Lower lobe of right lung (tissue), 2 donors: ENCODE data around the gene PTPRK. TPM values are rescaled to one million over a fixed set of nuclear protein-coding genes. Genes with fewer than 3 reads are reported as not detected.
A peak's percentile ranks its signal among the peaks of the same experiment; 100 is the strongest.

Experiments used
- ATAC-seq, 2 donors: fragments of 200-7000 bp; cut with Tn5 transposase; one replicate each; pipeline ENCODE4 v1.9.1; 2020 to 2022; ENCODE audit warnings: mild to moderate bottlenecking in 2 of 2, moderate library complexity in 2 of 2
- DNase-seq: peaks from one replicate; pipeline ENCODE4 v3.0.0-alpha.2; 2020
- H3K27ac ChIP-seq: fragments of 200-600 bp; one replicate; pipeline ENCODE4 v1.8.0; 2022
- H3K27me3 ChIP-seq: fragments of 200-600 bp; one replicate; pipeline ENCODE4 v1.8.0; 2022; ENCODE audit warnings: low read depth
- H3K36me3 ChIP-seq: fragments of 200-600 bp; one replicate; pipeline ENCODE4 v1.8.0; 2022; ENCODE audit warnings: mild to moderate bottlenecking
- H3K4me1 ChIP-seq: fragments of 200-600 bp; one replicate; pipeline ENCODE4 v1.8.0; 2022
- H3K4me3 ChIP-seq: fragments of 200-600 bp; one replicate; pipeline ENCODE4 v1.8.0; 2022; ENCODE audit warnings: mild to moderate bottlenecking
- H3K9me3 ChIP-seq: fragments of 200-600 bp; one replicate; pipeline ENCODE4 v1.8.0; 2022
- intact Hi-C: fragments of 100-400 bp; cut with DNase I; formaldehyde crosslinking; loops from one replicate; pipeline ENCODE4 v1.11.0; 2022
- total RNA-seq: library from RNA; stranded (reverse); fragmentation: NEBNext Ultra II Directional; extraction: Animal tissue kit (Norgen Biotek cat#: 25700); gene quantifications from one replicate; pipeline ENCODE4 v1.2.1, GENCODE V29; 2021
- TF ChIP-seq, protein P1 (sequence below): fragments of 200-600 bp; IDR thresholded peaks from one replicate; pipeline ENCODE4 v1.8.0; 2022; ENCODE audit warnings: antibody characterized with exemption, mild to moderate bottlenecking
- donor health status: DM: no; HTN: yes; CAD: no; lungs with severe emphysema.

The PTPRK gene
- total RNA-seq, 1 donor from 2014 or later = 62.7 TPM

DNA sequence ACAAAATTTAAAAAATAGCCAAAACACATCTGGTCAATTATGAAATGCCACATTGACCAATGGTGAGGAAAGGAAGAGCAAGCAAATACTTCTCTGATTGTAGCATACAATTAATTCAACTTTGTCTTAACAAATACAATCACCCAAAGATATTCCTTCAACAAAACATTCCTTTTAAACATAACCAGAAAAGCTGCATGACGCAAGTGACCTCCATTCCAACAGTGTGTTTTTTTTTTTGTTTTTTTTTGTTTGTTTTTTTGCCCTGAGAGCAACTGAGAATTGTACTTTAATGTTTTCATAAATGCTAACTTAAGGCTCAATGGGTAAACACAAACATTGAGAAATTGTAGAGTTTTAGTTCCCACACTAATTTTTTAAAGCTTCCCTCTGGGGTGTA is 184.4 kb downstream of the PTPRK start:
- H3K27me3 ChIP-seq = no peaks in the 10 kb centered on the region
- DNase-seq (no peak), ATAC-seq (no peak)
- TF ChIP-seq, protein P1, sequence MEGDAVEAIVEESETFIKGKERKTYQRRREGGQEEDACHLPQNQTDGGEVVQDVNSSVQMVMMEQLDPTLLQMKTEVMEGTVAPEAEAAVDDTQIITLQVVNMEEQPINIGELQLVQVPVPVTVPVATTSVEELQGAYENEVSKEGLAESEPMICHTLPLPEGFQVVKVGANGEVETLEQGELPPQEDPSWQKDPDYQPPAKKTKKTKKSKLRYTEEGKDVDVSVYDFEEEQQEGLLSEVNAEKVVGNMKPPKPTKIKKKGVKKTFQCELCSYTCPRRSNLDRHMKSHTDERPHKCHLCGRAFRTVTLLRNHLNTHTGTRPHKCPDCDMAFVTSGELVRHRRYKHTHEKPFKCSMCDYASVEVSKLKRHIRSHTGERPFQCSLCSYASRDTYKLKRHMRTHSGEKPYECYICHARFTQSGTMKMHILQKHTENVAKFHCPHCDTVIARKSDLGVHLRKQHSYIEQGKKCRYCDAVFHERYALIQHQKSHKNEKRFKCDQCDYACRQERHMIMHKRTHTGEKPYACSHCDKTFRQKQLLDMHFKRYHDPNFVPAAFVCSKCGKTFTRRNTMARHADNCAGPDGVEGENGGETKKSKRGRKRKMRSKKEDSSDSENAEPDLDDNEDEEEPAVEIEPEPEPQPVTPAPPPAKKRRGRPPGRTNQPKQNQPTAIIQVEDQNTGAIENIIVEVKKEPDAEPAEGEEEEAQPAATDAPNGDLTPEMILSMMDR = no peak
- no peaks in the 10 kb centered on the region for H3K36me3 ChIP-seq
- H3K4me3 ChIP-seq = no peak overlapping the region
- H3K27ac ChIP-seq = no peak overlapping the region
- H3K4me1 ChIP-seq = peaks cover 26% of the 10 kb centered on the region
- no peaks in the 10 kb centered on the region for H3K9me3 ChIP-seq
- intact Hi-C loops = no loop called here

DNA sequence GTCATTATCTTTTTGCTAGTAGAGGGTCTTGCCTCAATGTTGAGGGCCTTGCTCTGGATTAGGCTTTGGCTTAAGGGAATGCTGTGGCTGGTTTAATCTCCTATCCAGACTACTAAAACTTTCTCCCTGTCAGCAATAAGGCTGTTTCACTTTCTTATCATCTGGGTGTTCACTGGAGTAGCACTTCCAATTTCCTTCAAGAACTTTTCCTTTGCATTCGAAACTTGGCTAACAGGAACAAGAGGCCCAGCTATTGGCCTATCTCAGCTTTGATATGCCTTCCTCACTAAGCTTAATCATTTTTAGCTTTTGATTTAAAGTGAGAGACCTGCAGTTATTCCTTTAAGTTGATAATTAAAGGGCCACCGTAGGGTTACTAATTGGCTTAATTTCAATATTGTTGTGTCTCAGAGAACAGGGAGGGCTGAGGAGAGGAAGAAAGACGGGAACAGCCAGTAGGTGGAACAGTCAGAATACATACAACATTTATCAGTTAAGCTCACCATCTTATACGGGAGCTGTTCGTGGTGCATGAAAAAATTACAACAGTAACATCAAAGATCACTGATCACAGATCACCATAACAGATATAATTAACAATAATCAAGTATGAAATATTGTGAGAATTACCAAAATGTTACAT is 186.7 kb downstream of the PTPRK start:
- Histone ChIP-seq H3K27me3 (no peaks in the 10 kb centered on the region), H3K36me3 (no peaks in the 10 kb centered on the region), H3K9me3 (no peaks in the 10 kb centered on the region), H3K4me3 (no peak overlapping the region), H3K4me1 (peaks cover 12% of the 10 kb centered on the region), H3K27ac (no peak overlapping the region)
- DNase-seq = no peak
- peak in 1 of 2 donors; percentile 76 for ATAC-seq
- TF ChIP-seq, protein P1 = no peak
- intact Hi-C loops = no loop called here

DNA sequence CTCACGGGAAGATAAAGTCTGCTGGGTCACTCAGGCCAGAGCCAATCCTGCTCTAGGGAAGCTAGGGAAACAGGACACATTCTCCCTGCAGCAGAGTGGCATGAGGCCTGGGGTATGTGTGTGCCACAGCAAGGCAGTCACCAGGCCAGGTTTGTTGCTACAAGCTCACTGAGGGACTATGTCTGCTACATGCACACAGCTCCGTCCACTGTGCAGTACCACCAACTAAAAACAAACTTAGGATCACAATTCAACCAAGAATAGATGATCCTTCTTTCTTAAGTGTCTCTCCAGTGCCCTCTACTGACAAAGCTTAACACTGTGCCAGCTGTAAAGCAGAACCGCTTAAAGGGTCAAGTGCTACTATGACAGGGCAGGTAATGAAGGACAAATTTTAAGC is 192.5 kb downstream of the PTPRK start:
- ATAC-seq = peak; percentile 51 to 59
- TF ChIP-seq, protein P1 = peak; percentile 48
- H3K27ac ChIP-seq = no peak overlapping the region
- H3K27me3 ChIP-seq = no peaks in the 10 kb centered on the region
- no peak overlapping the region for H3K4me3 ChIP-seq
- H3K9me3 ChIP-seq = no peaks in the 10 kb centered on the region
- intact Hi-C loops = no loop called here
- peaks cover 1% of the 10 kb centered on the region for H3K4me1 ChIP-seq
- DNase-seq = no peak
- H3K36me3 ChIP-seq = no peaks in the 10 kb centered on the region

DNA sequence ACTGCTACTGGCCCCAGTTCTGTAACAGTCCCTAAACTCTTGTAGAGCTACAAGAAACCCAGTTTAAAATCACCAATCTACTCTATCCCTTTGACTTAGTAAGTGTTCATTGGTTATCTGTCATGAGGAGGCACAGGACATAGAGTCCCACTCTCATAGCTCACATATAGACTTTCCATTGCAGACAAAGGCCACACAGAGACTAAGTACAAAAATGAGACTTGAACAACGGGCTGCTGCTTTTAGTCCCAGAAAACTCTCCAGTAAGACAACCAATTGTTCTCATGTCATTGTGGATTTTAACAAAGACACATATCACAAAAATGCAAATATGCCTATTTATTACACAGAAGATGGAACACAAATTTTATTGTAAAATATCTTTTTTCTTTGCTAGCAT is 197.4 kb downstream of the PTPRK start:
- TF ChIP-seq, protein P1 = no peak
- Histone ChIP-seq H3K27me3 (no peaks in the 10 kb centered on the region), H3K9me3 (no peaks in the 10 kb centered on the region), H3K27ac (no peak overlapping the region), H3K4me3 (no peak overlapping the region), H3K36me3 (peaks cover 4% of the 10 kb centered on the region), H3K4me1 (no peaks in the 10 kb centered on the region)
- ATAC-seq (no peak), DNase-seq (no peak)
- intact Hi-C loops = no loop called here

DNA sequence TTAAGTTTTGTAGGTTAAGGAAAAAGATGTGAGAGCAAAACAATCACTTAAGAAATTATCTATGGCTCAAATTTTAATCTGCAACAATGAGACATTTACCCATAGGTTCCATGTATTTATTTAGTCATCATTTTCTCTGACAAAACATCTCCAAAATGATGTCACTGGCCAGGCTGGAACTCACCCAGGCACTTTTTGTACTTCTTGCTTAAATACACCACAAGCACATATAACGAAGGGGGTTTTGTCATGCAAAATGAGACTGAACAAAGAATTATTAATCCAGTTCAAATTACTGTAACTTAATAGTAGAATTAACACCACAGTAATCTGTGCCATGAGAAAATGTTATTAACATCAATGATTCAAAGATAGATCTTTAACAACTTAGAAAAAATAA is 200.5 kb downstream of the PTPRK start:
- intact Hi-C loops = no loop called here
- Histone ChIP-seq H3K9me3 (no peaks in the 10 kb centered on the region), H3K27me3 (no peaks in the 10 kb centered on the region), H3K4me3 (no peak overlapping the region), H3K4me1 (no peaks in the 10 kb centered on the region), H3K27ac (no peak overlapping the region), H3K36me3 (peaks cover 4% of the 10 kb centered on the region)
- TF ChIP-seq, protein P1 = no peak
- DNase-seq (no peak), ATAC-seq (no peak)
